C4-2B (cell line): Measurements from ENCODE around the gene SARDH.

Experiments used
- ZFX ChIP-seq: fragments of 450-650 bp; IDR thresholded peaks from 2 replicates; pipeline ENCODE4 v1.6.1; 2017
- TF ChIP-seq, protein P1 (sequence below): fragments of 450-650 bp; conservative IDR thresholded peaks from 2 replicates; pipeline ENCODE4 v1.5.1; 2017; ENCODE audit warnings: mild to moderate bottlenecking

DNA sequence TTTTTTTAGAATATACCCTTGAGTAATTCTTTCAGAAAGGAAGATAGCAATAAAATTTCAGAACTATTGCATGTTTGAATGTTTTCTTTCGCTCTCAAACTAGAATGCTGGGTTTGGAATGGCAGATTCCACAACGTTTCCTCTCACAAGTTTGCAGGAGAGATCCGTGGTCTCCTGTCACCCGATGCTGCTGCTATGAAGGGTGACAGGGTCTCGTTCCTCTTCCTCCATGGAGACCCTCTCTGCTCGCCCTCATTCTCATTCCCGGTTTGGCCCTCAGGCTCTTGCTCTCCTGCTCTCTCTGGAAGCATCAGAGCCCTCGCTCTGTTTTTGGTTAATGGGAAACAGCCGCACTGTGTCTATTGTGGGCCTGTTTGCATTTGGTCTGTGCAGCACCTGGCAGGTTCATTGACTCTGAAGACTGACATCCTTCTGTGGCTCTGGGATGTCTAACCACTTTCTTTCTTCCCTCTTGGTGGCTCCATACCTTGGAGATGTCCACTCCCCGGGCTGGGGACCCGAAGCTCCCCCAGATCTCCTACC is 116.4 kb downstream of the SARDH start:
- TF ChIP-seq, protein P1, sequence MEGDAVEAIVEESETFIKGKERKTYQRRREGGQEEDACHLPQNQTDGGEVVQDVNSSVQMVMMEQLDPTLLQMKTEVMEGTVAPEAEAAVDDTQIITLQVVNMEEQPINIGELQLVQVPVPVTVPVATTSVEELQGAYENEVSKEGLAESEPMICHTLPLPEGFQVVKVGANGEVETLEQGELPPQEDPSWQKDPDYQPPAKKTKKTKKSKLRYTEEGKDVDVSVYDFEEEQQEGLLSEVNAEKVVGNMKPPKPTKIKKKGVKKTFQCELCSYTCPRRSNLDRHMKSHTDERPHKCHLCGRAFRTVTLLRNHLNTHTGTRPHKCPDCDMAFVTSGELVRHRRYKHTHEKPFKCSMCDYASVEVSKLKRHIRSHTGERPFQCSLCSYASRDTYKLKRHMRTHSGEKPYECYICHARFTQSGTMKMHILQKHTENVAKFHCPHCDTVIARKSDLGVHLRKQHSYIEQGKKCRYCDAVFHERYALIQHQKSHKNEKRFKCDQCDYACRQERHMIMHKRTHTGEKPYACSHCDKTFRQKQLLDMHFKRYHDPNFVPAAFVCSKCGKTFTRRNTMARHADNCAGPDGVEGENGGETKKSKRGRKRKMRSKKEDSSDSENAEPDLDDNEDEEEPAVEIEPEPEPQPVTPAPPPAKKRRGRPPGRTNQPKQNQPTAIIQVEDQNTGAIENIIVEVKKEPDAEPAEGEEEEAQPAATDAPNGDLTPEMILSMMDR, result no peak
- TF ChIP-seq ZFX, result no peak
